CD4-positive, alpha-beta T cell (primary cell): ENCODE results near the gene ADGRD1. TPM values are rescaled to one million over a fixed set of nuclear protein-coding genes. Genes with fewer than 3 reads are reported as not detected.

Source experiments
- ATAC-seq: fragments of 200-7000 bp; cut with Tn5 transposase; one replicate; pipeline ENCODE4 v1.10.0; 2022; ENCODE audit warnings: mild to moderate bottlenecking; ENCODE audit not compliant: poor library complexity
- CTCF ChIA-PET: fragments of 350-600 bp; sonication (Branson Sonifier 250); formaldehyde crosslinking; loops from one replicate; lab custom pipeline; 2021; ENCODE audit warnings: antibody characterized with exemption, inconsistent platforms; lab: Charles Lee
- POLR2A ChIA-PET: fragments of 350-600 bp; sonication (Branson Sonifier 250); formaldehyde crosslinking; loops from one replicate; lab custom pipeline; 2021; ENCODE audit warnings: antibody characterized with exemption, inconsistent platforms; lab: Charles Lee
- DNase-seq, 14 experiments: peaks; one replicate each; pipeline ENCODE4 v3.0.0-alpha.2; 2013 to 2020; ENCODE audit warnings: mixed read lengths in 2 of 14
- H3K27ac ChIP-seq, 2 donors: one replicate each; pipeline versions ENCODE4 v1.5.1 to v1.7.0; 2013; ENCODE audit warnings: low read length in 2 of 2, low read depth in 1 of 2, mild to moderate bottlenecking in 1 of 2
- H3K27me3 ChIP-seq, 2 experiments: 1 replicate in 1 of 2; 2 replicates in 1 of 2; pipeline versions ENCODE4 v1.6.1 to v1.7.0; 2013; ENCODE audit warnings: low read length in 2 of 2, control low read depth in 1 of 2, mild to moderate bottlenecking in 1 of 2, moderate library complexity in 1 of 2; ENCODE audit not compliant: insufficient read depth in 2 of 2, control insufficient read depth in 1 of 2
- H3K36me3 ChIP-seq: one replicate; pipeline ENCODE4 v1.6.1; 2013; ENCODE audit warnings: low read length, control low read depth; ENCODE audit not compliant: insufficient read depth
- H3K4me1 ChIP-seq: one replicate; pipeline ENCODE4 v1.6.1; 2013; ENCODE audit warnings: low read length, control low read depth; ENCODE audit not compliant: insufficient read depth
- H3K4me3 ChIP-seq: one replicate; pipeline ENCODE4 v1.5.1; 2013; ENCODE audit warnings: mild to moderate bottlenecking, low read length, moderate library complexity
- H3K9me3 ChIP-seq, 2 experiments: 1 replicate in 1 of 2; 2 replicates in 1 of 2; pipeline versions ENCODE4 v1.6.1 to v1.7.0; 2013; ENCODE audit warnings: low read length in 2 of 2, mild to moderate bottlenecking in 2 of 2, control low read depth in 1 of 2, moderate library complexity in 1 of 2; ENCODE audit not compliant: control insufficient read depth in 1 of 2, insufficient read depth in 1 of 2
- H3K27ac Mint-ChIP-seq: one replicate; pipeline ENCODE4 v1.8.0; 2020; ENCODE audit warnings: mixed read lengths
- H3K27me3 Mint-ChIP-seq: one replicate; pipeline ENCODE4 v1.8.0; 2021; ENCODE audit warnings: mixed read lengths
- H3K36me3 Mint-ChIP-seq: one replicate; pipeline ENCODE4 v1.8.0; 2021; ENCODE audit warnings: low read depth, mixed read lengths
- H3K4me1 Mint-ChIP-seq: one replicate; pipeline ENCODE4 v1.8.0; 2021; ENCODE audit warnings: low read depth, mixed read lengths
- H3K4me3 Mint-ChIP-seq: one replicate; pipeline ENCODE4 v1.8.0; 2020; ENCODE audit warnings: mild to moderate bottlenecking, mixed read lengths
- H3K9me3 Mint-ChIP-seq: one replicate; pipeline ENCODE4 v1.8.0; 2020; ENCODE audit warnings: mixed read lengths
- CTCF ChIP-seq: fragments of 200-600 bp; IDR thresholded peaks from one replicate; pipeline ENCODE4 v1.8.0; 2022; ENCODE audit warnings: antibody characterized with exemption, mild to moderate bottlenecking
- intact Hi-C, 2 experiments: fragments of 100-400 bp; cut with DNase I in 1 of 2; cut with micrococcal nuclease in 1 of 2; formaldehyde crosslinking; loops; one replicate each; pipeline versions ENCODE4 v1.15.1 to v1.9.0; 2023 to 2025; cut with DNase I, micrococcal nuclease
- total RNA-seq, 174 experiments: library from RNA in 2 of 174; stranded (reverse) in 2 of 174; gene quantifications; one replicate each; pipeline ENCODE4 v1.2.3 and lab custom pipeline; 2021 to 2026

The ADGRD1 gene
- total RNA-seq, 2 experiments from 2014 or later, result 0.22 TPM; not detected in 1

DNA sequence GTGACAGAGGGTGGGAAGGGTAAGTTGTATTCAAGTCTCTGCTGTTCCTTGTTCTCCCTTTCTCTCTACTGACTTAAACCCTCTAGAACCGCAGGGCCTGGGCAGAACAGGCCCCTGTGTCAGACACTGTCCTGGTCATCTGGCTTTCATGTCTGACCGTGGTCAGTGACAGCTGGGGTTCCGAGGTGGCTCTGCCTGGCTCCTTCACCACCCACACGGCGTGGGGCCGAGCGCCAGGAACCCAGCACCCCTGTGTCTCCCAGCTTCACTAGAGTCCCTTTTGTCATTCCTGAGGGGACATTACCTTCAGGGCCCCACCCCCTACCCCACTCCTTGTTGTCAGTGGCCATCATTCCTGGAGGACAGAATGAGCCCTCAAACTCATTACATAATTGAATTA, 168.9 kb downstream of the ADGRD1 start:
- Mint-ChIP-seq H3K27me3 (no peaks in the 10 kb centered on the region), H3K27ac (no peak overlapping the region), H3K4me1 (no peaks in the 10 kb centered on the region), H3K36me3 (no peaks in the 10 kb centered on the region), H3K4me3 (no peak overlapping the region), H3K9me3 (no peaks in the 10 kb centered on the region)
- Histone ChIP-seq H3K4me1 (no peaks in the 10 kb centered on the region), H3K4me3 (no peak overlapping the region), H3K36me3 (no peaks in the 10 kb centered on the region), H3K27me3 (no peaks in the 10 kb centered on the region), H3K9me3 (no peaks in the 10 kb centered on the region), H3K27ac (no peak overlapping the region)
- DNase-seq (peak in 1 of 14 experiments; percentile 7), ATAC-seq (no peak)
- CTCF ChIA-PET, result interaction anchor here (0.9 kb wide), 1 partner anchor 375 kb away, joined by 3 read pairs; no protein-coding TSS in a partner anchor
- POLR2A ChIA-PET, result no interaction called here
- intact Hi-C loops, result no loop called here
- no peak for TF ChIP-seq CTCF

DNA sequence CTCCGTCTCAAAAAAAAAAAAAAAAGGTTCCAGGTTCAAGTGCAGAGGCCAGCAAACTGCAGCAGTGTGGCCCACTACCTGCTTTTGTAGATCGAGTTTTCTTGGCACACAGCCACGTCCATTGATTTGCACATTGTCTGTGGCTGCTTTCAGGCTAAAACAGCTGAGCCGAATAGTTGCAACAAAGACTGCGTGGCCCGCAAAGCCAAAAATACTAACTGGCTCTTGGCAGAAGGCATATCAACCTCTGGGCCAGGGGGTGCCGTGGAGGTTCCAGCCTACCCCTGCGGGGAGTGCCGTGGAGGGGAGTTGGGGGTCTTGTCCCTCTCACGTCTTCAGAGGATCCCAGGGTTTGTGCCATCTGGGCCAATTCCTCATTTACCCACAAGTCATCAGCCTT, 170.1 kb downstream of the ADGRD1 start:
- Mint-ChIP-seq H3K4me1 (no peaks in the 10 kb centered on the region), H3K9me3 (no peaks in the 10 kb centered on the region), H3K27ac (no peak overlapping the region), H3K27me3 (no peaks in the 10 kb centered on the region), H3K4me3 (no peak overlapping the region), H3K36me3 (no peaks in the 10 kb centered on the region)
- CTCF ChIA-PET, result no interaction called here
- POLR2A ChIA-PET, result no interaction called here
- Histone ChIP-seq H3K27me3 (no peaks in the 10 kb centered on the region), H3K9me3 (no peaks in the 10 kb centered on the region), H3K36me3 (no peaks in the 10 kb centered on the region), H3K4me3 (no peak overlapping the region), H3K27ac (no peak overlapping the region), H3K4me1 (no peaks in the 10 kb centered on the region)
- no peak for ATAC-seq
- no peak for TF ChIP-seq CTCF
- no peak for DNase-seq
- intact Hi-C loops, result no loop called here

DNA sequence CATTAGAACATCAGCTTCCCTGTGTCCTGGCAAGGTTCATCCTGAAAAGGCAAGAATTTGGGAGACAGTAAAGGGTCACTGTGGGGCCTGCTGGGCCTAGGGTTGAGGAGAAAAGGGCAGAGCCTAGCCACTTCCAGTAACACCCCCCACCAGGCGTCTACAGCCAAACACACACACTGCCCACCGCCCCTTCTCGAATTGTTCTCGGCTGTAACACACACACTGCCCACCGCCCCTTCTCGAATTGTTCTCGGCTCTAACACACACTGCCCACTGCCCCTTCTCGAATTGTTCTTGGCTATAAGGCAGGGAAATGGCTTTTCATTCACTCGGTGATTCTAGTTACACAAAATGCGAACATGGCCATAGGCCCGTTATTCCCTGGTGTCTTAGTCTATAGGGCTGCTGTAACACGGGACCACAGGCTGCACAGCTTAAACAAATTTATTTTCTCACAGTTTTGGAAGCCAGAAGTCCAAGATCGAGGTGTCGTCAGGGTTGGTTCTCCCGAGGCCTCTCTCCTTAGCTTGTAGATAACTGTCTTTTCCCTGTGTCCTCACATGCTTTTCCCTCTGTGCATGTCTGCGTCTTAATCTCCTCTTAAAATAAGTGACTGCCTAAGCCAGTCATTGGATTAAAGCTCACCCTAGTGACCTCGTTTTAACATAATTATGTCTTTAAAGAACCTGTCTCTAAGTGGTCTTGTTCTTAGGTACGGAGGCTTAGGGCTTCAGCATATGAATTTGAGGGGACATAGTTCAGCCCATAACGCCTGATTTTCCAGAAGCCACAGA, 171.0 kb downstream of the ADGRD1 start:
- no peak overlapping the region for H3K4me3 ChIP-seq
- no peaks in the 10 kb centered on the region for H3K9me3 ChIP-seq
- no peaks in the 10 kb centered on the region for H3K4me1 ChIP-seq
- ATAC-seq (no peak), DNase-seq (no peak)
- no peak overlapping the region for H3K27ac Mint-ChIP-seq
- H3K27me3 Mint-ChIP-seq, result no peaks in the 10 kb centered on the region
- no peak overlapping the region for H3K4me3 Mint-ChIP-seq
- H3K9me3 Mint-ChIP-seq, result no peaks in the 10 kb centered on the region
- no peaks in the 10 kb centered on the region for H3K27me3 ChIP-seq
- H3K36me3 Mint-ChIP-seq, result no peaks in the 10 kb centered on the region
- intact Hi-C loops, result no loop called here
- CTCF ChIA-PET, result no interaction called here
- no peak for TF ChIP-seq CTCF
- H3K27ac ChIP-seq, result no peak overlapping the region
- POLR2A ChIA-PET, result no interaction called here
- H3K36me3 ChIP-seq, result no peaks in the 10 kb centered on the region
- H3K4me1 Mint-ChIP-seq, result no peaks in the 10 kb centered on the region
